Stomach smooth muscle (tissue), 2 donors: ENCODE data around the gene CHMP6.
A peak's percentile ranks its signal among the peaks of the same experiment; 100 is the strongest.

Source experiments
- H3K27ac ChIP-seq: one replicate; pipeline ENCODE4 v1.7.0; 2013; ENCODE audit warnings: mild to moderate bottlenecking, low read length, inconsistent platforms
- H3K27me3 ChIP-seq, 2 donors: one replicate each; pipeline ENCODE4 v1.7.0; 2013; ENCODE audit warnings: low read length in 2 of 2; ENCODE audit not compliant: insufficient read depth in 2 of 2, control insufficient read depth in 1 of 2
- H3K36me3 ChIP-seq, 2 donors: one replicate each; pipeline ENCODE4 v1.7.0; 2013; ENCODE audit warnings: low read length in 2 of 2; ENCODE audit not compliant: control insufficient read depth in 2 of 2, insufficient read depth in 2 of 2
- H3K4me1 ChIP-seq: one replicate; pipeline ENCODE4 v1.7.0; 2013; ENCODE audit warnings: low read length; ENCODE audit not compliant: control insufficient read depth, insufficient read depth
- H3K4me3 ChIP-seq, 2 donors: one replicate each; pipeline ENCODE4 v1.7.0; 2013; ENCODE audit warnings: low read length in 2 of 2
- H3K9ac ChIP-seq, 2 donors: one replicate each; pipeline ENCODE4 v1.7.0; 2013; ENCODE audit warnings: low read length in 2 of 2, mild to moderate bottlenecking in 1 of 2
- H3K9me3 ChIP-seq, 2 donors: one replicate each; pipeline ENCODE4 v1.7.0; 2013; ENCODE audit warnings: low read length in 2 of 2; ENCODE audit not compliant: control insufficient read depth in 2 of 2
- donor health status: healthy.
- donor health status: Pancreatic carcinoma.

The CHMP6 gene

DNA sequence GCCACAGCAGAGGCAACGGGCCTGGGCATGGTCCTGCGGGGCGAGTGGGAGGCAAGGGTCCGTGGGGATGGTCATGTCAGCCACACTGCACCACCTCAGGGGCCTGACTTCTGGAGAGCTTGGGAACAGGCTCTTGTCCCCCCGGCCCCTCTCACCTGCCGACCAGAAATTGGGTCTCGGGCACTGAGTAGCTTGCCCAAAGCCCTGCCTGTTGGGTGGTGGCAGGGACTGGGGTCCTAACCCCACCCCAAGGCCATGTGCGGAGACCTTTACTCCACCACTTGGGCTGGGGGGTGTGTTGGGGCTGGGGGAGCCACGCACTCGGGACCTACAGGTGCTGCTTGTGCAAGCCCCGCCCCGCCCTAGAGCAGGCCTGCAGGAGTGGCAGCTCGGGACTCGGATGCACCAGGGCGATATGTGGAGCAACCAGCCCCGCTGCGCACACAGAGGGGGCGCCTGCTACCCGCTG lies 24.2 kb upstream of the CHMP6 start:
- H3K27ac ChIP-seq = no peak overlapping the region
- peaks cover 34% of the 10 kb centered on the region for H3K4me1 ChIP-seq
- H3K9ac ChIP-seq = no peak overlapping the region
- no peaks in the 10 kb centered on the region for H3K27me3 ChIP-seq
- H3K36me3 ChIP-seq = peaks cover 2 to 3% of the 10 kb centered on the region in 2 donors
- no peaks in the 10 kb centered on the region for H3K9me3 ChIP-seq
- H3K4me3 ChIP-seq = no peak overlapping the region

DNA sequence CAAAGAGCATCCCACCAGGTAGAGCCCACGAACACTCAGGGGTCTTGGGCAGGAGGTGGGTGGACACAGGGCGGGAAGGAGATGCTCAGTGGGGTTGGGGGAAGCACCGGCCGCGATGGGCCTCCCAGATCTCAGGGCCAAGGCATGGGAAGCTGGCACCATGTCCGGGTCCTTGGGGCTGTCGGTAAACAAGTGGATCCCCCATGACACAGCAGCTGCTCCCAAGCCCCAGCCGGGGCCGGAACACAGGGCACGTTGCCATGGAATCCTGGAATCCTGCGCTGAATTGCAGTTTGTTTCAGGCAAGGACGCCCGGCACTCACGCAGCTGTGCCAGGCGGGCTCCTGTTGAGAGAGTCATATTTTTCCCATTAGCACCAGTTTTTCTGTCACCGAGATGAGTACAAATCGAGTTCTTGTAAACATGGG lies 23.0 kb upstream of the CHMP6 start:
- Histone ChIP-seq H3K4me3 (peak overlapping the region in 1 of 2 donors; percentile 47), H3K4me1 (peaks cover 34% of the 10 kb centered on the region), H3K27ac (peak overlapping the region; percentile 41), H3K36me3 (peaks cover 0 to 3% of the 10 kb centered on the region in 2 donors), H3K9me3 (no peaks in the 10 kb centered on the region), H3K9ac (peak overlapping the region; percentile 42), H3K27me3 (no peaks in the 10 kb centered on the region)

GRCh38 chr17:80969030-80969673 lies 22.5 kb upstream of the CHMP6 start:
- Histone ChIP-seq H3K4me3 (peak overlapping the region in 1 of 2 donors; percentile 47), H3K9me3 (no peaks in the 10 kb centered on the region), H3K4me1 (peaks cover 34% of the 10 kb centered on the region), H3K27me3 (no peaks in the 10 kb centered on the region), H3K36me3 (peaks cover 0 to 3% of the 10 kb centered on the region in 2 donors), H3K27ac (peak overlapping the region; percentile 41), H3K9ac (peak overlapping the region in 1 of 2 donors; percentile 42)

DNA sequence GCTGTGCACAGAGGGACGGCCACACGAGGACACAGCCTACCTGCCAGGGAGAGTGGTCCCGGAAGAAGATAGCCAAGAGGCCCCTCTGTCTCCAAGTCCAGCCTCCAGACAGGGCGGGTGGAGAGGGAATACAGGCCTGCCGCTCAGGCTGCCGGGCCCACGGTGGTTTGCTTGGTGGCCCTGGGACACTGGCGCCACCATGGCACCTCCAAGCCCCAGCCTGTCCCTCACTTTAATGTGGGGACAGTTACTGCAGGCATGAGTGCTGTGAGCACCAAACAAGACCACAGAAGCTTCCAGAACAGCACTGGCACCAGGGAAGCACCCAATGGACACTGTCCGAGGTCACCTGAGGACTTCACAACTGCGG lies 22.0 kb upstream of the CHMP6 start:
- Histone ChIP-seq H3K4me1 (peaks cover 34% of the 10 kb centered on the region), H3K36me3 (peaks cover 0 to 3% of the 10 kb centered on the region in 2 donors), H3K27ac (no peak overlapping the region), H3K4me3 (peak overlapping the region in 1 of 2 donors; percentile 16), H3K9me3 (no peaks in the 10 kb centered on the region), H3K9ac (peak overlapping the region in 1 of 2 donors; percentile 13), H3K27me3 (no peaks in the 10 kb centered on the region)

- no peak overlapping the region for H3K27ac ChIP-seq
- no peaks in the 10 kb centered on the region for H3K9me3 ChIP-seq
- H3K27me3 ChIP-seq = no peaks in the 10 kb centered on the region
- H3K4me1 ChIP-seq = peaks cover 34% of the 10 kb centered on the region
- H3K36me3 ChIP-seq = peaks cover 0 to 3% of the 10 kb centered on the region in 2 donors
- peak overlapping the region; percentile 13 to 37 for H3K9ac ChIP-seq
- peak overlapping the region in 1 of 2 donors; percentile 16 for H3K4me3 ChIP-seq
Observed at GRCh38 chr17:80970044-80970761, 21.4 kb upstream of the CHMP6 start.

DNA sequence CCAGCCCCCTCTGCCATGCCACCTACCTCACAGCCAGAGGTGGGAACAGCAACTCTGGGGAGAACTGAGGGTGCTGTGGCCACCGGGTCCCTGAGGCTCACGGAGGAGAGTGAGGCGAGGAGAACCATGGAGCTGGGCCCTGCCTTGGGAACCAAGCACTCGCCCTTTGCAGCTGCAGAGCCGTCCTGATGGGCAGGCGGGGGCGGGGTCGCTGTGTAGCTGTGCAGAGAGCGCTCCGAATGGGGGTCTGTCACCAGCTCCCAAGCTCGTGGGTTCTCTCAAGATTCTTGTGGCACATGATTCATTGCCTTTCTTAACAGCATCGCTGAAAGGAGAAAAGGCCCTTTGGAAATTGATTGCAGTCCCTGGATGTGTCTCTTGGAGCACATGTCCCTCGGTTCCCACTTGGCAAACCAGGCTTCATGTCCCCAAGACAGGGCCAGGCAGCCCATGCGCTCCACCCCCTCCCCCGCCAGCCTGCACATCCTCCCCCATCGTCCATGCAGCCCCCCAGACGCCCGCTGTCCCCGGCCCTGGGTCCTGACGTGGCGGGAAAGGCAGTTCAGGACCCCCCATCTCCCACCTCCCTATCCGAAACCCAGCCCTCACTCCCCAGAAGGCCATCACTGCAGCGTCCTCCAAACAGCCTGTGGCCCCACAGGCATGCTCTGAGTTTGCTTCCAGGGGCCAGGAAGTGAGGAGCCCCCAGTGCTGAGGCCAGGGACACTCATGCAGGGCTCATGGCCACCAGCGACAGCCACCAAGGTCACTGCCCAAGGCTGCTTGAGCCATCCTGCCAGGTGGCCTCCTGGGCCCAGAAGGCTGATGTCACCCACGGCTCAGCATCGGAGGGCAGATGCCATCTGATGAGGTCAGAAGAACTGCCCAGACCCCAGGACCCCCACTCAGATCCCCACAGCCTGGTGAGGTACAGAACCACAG lies 20.6 kb upstream of the CHMP6 start:
- H3K9ac ChIP-seq = no peak overlapping the region
- H3K27me3 ChIP-seq = no peaks in the 10 kb centered on the region
- no peaks in the 10 kb centered on the region for H3K36me3 ChIP-seq
- H3K9me3 ChIP-seq = no peaks in the 10 kb centered on the region
- peaks cover 34% of the 10 kb centered on the region for H3K4me1 ChIP-seq
- H3K27ac ChIP-seq = no peak overlapping the region
- H3K4me3 ChIP-seq = no peak overlapping the region

GRCh38 chr17:80971704-80972304 lies 19.8 kb upstream of the CHMP6 start:
- H3K27me3 ChIP-seq = no peaks in the 10 kb centered on the region
- H3K9me3 ChIP-seq = no peaks in the 10 kb centered on the region
- H3K9ac ChIP-seq = no peak overlapping the region
- H3K4me1 ChIP-seq = peaks cover 34% of the 10 kb centered on the region
- H3K4me3 ChIP-seq = no peak overlapping the region
- H3K36me3 ChIP-seq = no peaks in the 10 kb centered on the region
- H3K27ac ChIP-seq = no peak overlapping the region

DNA sequence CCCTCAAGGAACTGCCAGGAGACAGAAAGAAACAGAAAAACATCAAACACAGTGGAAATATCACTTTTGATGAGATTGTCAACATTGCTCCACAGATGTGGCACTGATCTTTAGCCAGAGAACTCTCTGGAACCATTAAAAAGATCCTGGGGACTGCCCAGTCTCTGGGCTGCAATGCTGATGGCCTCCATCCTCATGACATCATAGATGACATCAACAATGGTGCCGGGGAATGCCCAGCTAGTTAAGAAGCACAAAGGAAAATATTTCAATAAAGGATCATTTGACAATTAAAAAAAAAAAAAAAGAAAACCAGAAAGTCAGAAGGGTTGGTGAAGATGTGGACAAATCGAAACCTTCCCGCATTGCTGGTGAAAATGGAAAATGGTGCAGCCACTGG lies 14.9 kb upstream of the CHMP6 start:
- no peak overlapping the region for H3K9ac ChIP-seq
- no peak overlapping the region for H3K4me3 ChIP-seq
- no peaks in the 10 kb centered on the region for H3K36me3 ChIP-seq
- H3K9me3 ChIP-seq = no peaks in the 10 kb centered on the region
- H3K27ac ChIP-seq = no peak overlapping the region
- peaks cover 0 to 4% of the 10 kb centered on the region in 2 donors for H3K27me3 ChIP-seq
- peaks cover 7% of the 10 kb centered on the region for H3K4me1 ChIP-seq

GRCh38 chr17:80977172-80977571 lies 14.5 kb upstream of the CHMP6 start:
- no peak overlapping the region for H3K9ac ChIP-seq
- peaks cover 8% of the 10 kb centered on the region for H3K4me1 ChIP-seq
- no peak overlapping the region for H3K27ac ChIP-seq
- H3K9me3 ChIP-seq = no peaks in the 10 kb centered on the region
- no peaks in the 10 kb centered on the region for H3K36me3 ChIP-seq
- H3K4me3 ChIP-seq = no peak overlapping the region
- H3K27me3 ChIP-seq = peaks cover 0 to 4% of the 10 kb centered on the region in 2 donors
